RWPE2 (cell line): ENCODE measurements around the gene ZDHHC13.

Experiments used
- ATAC-seq: fragments of 200-7000 bp; cut with Tn5 transposase; 3 replicates; pipeline ENCODE4 v1.9.1; 2021; ENCODE audit warnings: low read depth
- DNase-seq: peaks from one replicate; pipeline ENCODE4 v3.0.0-alpha.2; 2020; ENCODE audit warnings: low spot score
- H3K27ac ChIP-seq: fragments of 450-650 bp; 2 replicates; pipeline ENCODE4 v1.5.1; 2017; ENCODE audit warnings: mild to moderate bottlenecking; ENCODE audit not compliant: poor library complexity, severe bottlenecking
- H3K27me3 ChIP-seq: fragments of 250-450 bp; sonication (Bioruptor Pico); 2 replicates; pipeline ENCODE4 v1.5.1; 2021; ENCODE audit warnings: mild to moderate bottlenecking, moderate library complexity; ENCODE audit not compliant: insufficient read depth, poor library complexity, severe bottlenecking
- H3K36me3 ChIP-seq: fragments of 250-450 bp; sonication (Bioruptor Pico); 2 replicates; pipeline ENCODE4 v1.5.1; 2020; ENCODE audit warnings: low read depth, mild to moderate bottlenecking, moderate library complexity
- H3K4me1 ChIP-seq: fragments of 250-450 bp; sonication (Bioruptor Pico); 2 replicates; pipeline ENCODE4 v1.5.1; 2021; ENCODE audit warnings: mild to moderate bottlenecking, moderate library complexity; ENCODE audit not compliant: insufficient read depth, poor library complexity, severe bottlenecking
- H3K4me3 ChIP-seq: fragments of 250-450 bp; sonication (Bioruptor Pico); 2 replicates; pipeline ENCODE4 v1.5.1; 2021; ENCODE audit warnings: mild to moderate bottlenecking, moderate library complexity; ENCODE audit not compliant: severe bottlenecking
- H3K9me3 ChIP-seq: fragments of 250-450 bp; sonication (Bioruptor Pico); 2 replicates; pipeline ENCODE4 v1.5.1; 2021; ENCODE audit warnings: mild to moderate bottlenecking, moderate library complexity; ENCODE audit not compliant: severe bottlenecking
- TF ChIP-seq, protein P1 (sequence below): fragments of 450-650 bp; IDR thresholded peaks from one replicate; pipeline ENCODE4 v1.5.1; 2017; ENCODE audit warnings: mild to moderate bottlenecking, moderate library complexity; ENCODE audit not compliant: poor library complexity, severe bottlenecking

ZDHHC13 gene, protein sequence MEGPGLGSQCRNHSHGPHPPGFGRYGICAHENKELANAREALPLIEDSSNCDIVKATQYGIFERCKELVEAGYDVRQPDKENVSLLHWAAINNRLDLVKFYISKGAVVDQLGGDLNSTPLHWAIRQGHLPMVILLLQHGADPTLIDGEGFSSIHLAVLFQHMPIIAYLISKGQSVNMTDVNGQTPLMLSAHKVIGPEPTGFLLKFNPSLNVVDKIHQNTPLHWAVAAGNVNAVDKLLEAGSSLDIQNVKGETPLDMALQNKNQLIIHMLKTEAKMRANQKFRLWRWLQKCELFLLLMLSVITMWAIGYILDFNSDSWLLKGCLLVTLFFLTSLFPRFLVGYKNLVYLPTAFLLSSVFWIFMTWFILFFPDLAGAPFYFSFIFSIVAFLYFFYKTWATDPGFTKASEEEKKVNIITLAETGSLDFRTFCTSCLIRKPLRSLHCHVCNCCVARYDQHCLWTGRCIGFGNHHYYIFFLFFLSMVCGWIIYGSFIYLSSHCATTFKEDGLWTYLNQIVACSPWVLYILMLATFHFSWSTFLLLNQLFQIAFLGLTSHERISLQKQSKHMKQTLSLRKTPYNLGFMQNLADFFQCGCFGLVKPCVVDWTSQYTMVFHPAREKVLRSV

GRCh38 chr11:19116971-19117759 lies at the start of gene ZDHHC13:
ZDHHC13 (plus strand) TSS chr11:19117168; CDS start chr11:19117250, 82 bp downstream.
- H3K4me3 ChIP-seq, result peak within 1 kb of the TSS; percentile 85
- no peaks in the 10 kb centered on the region for H3K27me3 ChIP-seq
- H3K9me3 ChIP-seq, result no peaks in the 10 kb centered on the region
- TF ChIP-seq, protein P1, sequence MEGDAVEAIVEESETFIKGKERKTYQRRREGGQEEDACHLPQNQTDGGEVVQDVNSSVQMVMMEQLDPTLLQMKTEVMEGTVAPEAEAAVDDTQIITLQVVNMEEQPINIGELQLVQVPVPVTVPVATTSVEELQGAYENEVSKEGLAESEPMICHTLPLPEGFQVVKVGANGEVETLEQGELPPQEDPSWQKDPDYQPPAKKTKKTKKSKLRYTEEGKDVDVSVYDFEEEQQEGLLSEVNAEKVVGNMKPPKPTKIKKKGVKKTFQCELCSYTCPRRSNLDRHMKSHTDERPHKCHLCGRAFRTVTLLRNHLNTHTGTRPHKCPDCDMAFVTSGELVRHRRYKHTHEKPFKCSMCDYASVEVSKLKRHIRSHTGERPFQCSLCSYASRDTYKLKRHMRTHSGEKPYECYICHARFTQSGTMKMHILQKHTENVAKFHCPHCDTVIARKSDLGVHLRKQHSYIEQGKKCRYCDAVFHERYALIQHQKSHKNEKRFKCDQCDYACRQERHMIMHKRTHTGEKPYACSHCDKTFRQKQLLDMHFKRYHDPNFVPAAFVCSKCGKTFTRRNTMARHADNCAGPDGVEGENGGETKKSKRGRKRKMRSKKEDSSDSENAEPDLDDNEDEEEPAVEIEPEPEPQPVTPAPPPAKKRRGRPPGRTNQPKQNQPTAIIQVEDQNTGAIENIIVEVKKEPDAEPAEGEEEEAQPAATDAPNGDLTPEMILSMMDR, result peak; percentile 48
- peaks cover 14% of the 10 kb centered on the region; the same call in 1 of the 2 replicates for H3K36me3 ChIP-seq
- peak within 1 kb of the TSS; percentile 62 for H3K27ac ChIP-seq
- peaks cover 15% of the 10 kb centered on the region for H3K4me1 ChIP-seq
- ATAC-seq, result peak; percentile 98
- peak; percentile 93 for DNase-seq

GRCh38 chr11:19071255-19071654 lies 45.7 kb upstream of the ZDHHC13 start:
- TF ChIP-seq, protein P1, result peak; percentile 99
- Histone ChIP-seq H3K4me3 (no peak overlapping the region), H3K4me1 (no peaks in the 10 kb centered on the region), H3K27me3 (no peaks in the 10 kb centered on the region), H3K9me3 (no peaks in the 10 kb centered on the region), H3K36me3 (no peaks in the 10 kb centered on the region), H3K27ac (no peak overlapping the region)
- no peak for DNase-seq
- ATAC-seq, result peak; percentile 81

DNA sequence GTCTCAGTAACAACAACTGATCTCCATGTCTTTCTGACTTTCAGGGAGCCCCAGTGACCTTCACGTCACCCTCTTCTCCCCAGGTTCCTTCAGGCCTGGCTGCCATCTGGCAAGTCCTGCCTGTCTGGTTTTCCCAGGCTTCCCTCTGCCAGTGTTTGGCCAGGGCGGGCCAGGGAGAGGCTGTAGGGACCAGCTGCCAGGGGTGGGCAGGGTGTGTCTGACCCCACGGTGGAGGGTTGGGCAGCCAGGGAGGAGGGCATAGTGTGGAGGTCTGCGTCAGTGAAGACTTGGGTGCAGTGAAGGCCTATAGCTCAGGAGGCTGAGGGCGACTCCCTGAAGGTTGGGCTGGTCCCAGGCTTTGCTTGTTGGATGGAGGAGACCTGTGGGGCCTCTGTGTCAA lies 44.5 kb upstream of the ZDHHC13 start:
- no peaks in the 10 kb centered on the region for H3K36me3 ChIP-seq
- TF ChIP-seq, protein P1, result no peak
- H3K4me3 ChIP-seq, result no peak overlapping the region
- DNase-seq (no peak), ATAC-seq (no peak)
- H3K27me3 ChIP-seq, result no peaks in the 10 kb centered on the region
- no peaks in the 10 kb centered on the region for H3K9me3 ChIP-seq
- no peaks in the 10 kb centered on the region for H3K4me1 ChIP-seq
- H3K27ac ChIP-seq, result no peak overlapping the region

DNA sequence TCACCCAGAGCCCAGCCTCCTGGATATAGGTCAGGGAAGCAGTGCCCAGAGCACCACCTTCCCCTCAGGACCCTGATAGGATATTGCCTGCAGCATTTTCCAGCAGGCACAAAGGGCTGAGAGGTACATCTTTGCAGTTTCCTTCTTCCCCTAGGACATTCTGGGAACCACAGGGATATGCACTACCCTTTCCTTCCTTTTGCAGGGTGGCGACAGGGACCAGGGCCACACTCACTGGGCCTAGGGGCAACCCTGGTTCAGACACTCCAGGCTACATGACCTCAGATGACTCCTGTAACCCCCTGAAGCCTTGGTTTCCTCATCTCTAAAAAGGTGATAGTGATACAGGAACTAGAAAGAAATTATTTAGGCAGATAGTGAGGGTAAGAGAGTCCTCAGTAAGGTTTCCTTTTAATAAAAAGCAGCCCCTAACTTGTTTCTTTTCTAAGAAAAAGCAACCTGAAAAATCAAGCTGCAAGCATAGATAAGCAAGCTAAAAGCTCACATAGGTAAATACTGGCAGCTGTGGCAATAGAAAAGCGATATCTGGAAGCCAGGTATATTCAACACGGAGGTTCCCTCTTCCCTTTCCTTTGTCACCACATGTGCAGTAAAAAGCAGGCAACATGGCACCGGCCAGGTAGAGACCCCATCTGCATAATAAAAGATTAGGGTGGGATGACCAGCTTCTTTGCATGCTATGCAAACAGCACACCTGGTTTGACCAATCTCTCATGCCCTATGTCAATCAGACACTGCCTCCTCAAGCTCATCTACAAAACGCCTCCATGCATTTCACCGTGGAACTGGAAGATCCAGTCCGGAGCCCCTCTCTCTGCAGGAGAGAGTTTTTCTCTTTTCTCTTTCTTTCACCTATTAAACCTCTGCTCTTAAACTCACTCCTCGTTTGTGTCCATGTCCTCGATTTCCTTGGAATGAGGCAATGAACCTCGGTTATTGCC lies 43.2 kb upstream of the ZDHHC13 start:
- DNase-seq (no peak), ATAC-seq (no peak)
- H3K27ac ChIP-seq, result no peak overlapping the region
- H3K4me1 ChIP-seq, result peaks cover 2% of the 10 kb centered on the region
- H3K27me3 ChIP-seq, result no peaks in the 10 kb centered on the region
- no peak overlapping the region for H3K4me3 ChIP-seq
- TF ChIP-seq, protein P1, result no peak
- no peaks in the 10 kb centered on the region for H3K9me3 ChIP-seq
- no peaks in the 10 kb centered on the region for H3K36me3 ChIP-seq
